Activated T-cell treated with anti-CD3 and anti-CD28 coated beads for 48 hours (primary cell): ENCODE measurements around the gene STAC3.

Experiments used
- DNase-seq: peaks from one replicate; pipeline ENCODE4 v3.0.0-alpha.2; 2020; ENCODE audit warnings: low read depth

STAC3 gene

GRCh38 chr12:57254506-57255280, 3.7 kb upstream of the STAC3 start:
- no peak for DNase-seq

- no peak for DNase-seq
These were observed 446 bp downstream of the STAC3 start for GRCh38 chr12:57250541-57250940.

- no peak for DNase-seq
These were observed 1.8 kb downstream of the STAC3 start for GRCh38 chr12:57248934-57249742.

- DNase-seq = no peak
These were observed 3.9 kb downstream of the STAC3 start for GRCh38 chr12:57247041-57247440.

- no peak for DNase-seq
These were observed 6.7 kb downstream of the STAC3 start for GRCh38 chr12:57244312-57244696.

- peak; percentile 79 for DNase-seq
These were observed 7.3 kb downstream of the STAC3 start for GRCh38 chr12:57243521-57244311.

- DNase-seq = peak; percentile 68
These were observed 8.1 kb downstream of the STAC3 start for GRCh38 chr12:57242691-57243454.

- no peak for DNase-seq
These were observed 8.7 kb downstream of the STAC3 start for GRCh38 chr12:57242329-57242690.

- no peak for DNase-seq
These were observed 9.3 kb downstream of the STAC3 start for GRCh38 chr12:57241402-57242310.

- no peak for DNase-seq
These were observed 10.0 kb downstream of the STAC3 start for GRCh38 chr12:57240926-57241401.

GRCh38 chr12:57240066-57240921, 10.7 kb downstream of the STAC3 start:
- peak; percentile 68 for DNase-seq

GRCh38 chr12:57239587-57240065, 11.4 kb downstream of the STAC3 start:
- no peak for DNase-seq

GRCh38 chr12:57238854-57239554, 12.0 kb downstream of the STAC3 start:
- DNase-seq = peak; percentile 89

GRCh38 chr12:57237932-57238853, 12.8 kb downstream of the STAC3 start:
- no peak for DNase-seq

- no peak for DNase-seq
These were observed 13.4 kb downstream of the STAC3 start for GRCh38 chr12:57237596-57237931.

- DNase-seq = no peak
These were observed 13.9 kb downstream of the STAC3 start for GRCh38 chr12:57236925-57237595.

GRCh38 chr12:57236201-57236924, 14.6 kb downstream of the STAC3 start:
- no peak for DNase-seq
